ENCODE results near the gene CADM1.

DNA sequence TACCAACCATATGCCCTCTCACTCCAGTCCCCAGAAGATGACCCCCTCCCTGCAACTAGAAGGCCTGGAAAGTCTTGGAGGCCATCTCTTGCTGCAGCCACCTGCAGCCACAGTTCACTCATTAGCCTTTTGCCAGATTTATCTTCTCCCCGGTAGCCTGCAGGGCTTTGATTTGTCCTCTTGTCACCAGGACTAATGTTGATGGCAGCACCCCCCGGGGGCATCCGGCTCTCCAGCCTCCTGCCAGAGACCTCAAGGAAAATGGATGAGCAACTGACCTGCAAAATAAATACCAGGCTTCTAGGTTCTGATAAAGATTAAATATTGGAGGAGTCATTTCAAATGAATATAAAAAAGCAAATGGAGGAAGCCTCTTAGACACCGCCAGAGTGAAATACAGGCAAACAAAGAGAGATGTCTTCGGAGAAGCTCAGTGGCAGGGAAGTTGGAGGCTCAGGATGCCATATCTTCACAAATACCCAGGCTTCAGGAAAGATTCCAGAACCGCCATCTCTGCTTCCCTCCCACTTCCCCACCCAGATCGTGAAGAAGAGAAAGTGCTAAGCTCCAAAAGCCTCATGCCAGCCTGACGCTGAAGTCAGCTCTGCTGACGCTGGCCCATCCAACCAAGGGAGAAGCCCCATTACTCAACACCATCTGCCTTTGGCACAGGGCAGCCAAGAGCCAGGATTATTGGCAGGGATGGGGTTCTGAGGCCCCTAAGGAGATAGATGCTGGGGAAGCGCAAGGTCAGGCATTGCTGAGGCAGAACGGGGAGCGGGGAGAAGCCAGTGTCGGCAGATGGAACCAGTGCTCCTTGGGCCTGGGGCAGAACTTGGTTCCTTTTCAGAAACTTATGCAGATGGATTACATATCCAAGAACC, 362.7 kb downstream of the CADM1 start:
- no peak for TF ChIP-seq RAD51 (IDR thresholded peaks at IDR 0.05; ENCODE audit: borderline replicate concordance, low read depth)
- TF ChIP-seq FOXA1 (IDR thresholded peaks at IDR 0.05; ENCODE audit: borderline replicate concordance): no peak
- no peak for TF ChIP-seq SOX6 (IDR thresholded peaks at IDR 0.05)
- no peak for TF ChIP-seq BHLHE40 (IDR thresholded peaks at IDR 0.05; ENCODE audit: low read length)
- TF ChIP-seq ARID2 (IDR thresholded peaks at IDR 0.05): no peak
- no peak for TF ChIP-seq E2F6 (IDR thresholded peaks at IDR 0.05; ENCODE audit: borderline replicate concordance in 1 of 2, extremely low read depth in 1 of 2, insufficient read depth in 1 of 2, insufficient read length in 1 of 2, low read depth in 1 of 2, low read length in 1 of 2, poor library complexity in 1 of 2, severe bottlenecking in 1 of 2)
- no peak for TF ChIP-seq SPI1 (IDR thresholded peaks at IDR 0.05; ENCODE audit: borderline replicate concordance, low read depth, low read length)
- TF ChIP-seq NFXL1 (CRISPR knock-in tag; IDR thresholded peaks at IDR 0.05): no peak
- TF ChIP-seq ZBTB26 (CRISPR knock-in tag; IDR thresholded peaks at IDR 0.05): no peak
- no peak for TF ChIP-seq POLR2A (conservative IDR thresholded peaks at IDR 0.05)

Data from K562 (cell line).